Keratinocyte (primary cell): Measurements from ENCODE around the gene TRIM28. TPM values are rescaled to one million over a fixed set of nuclear protein-coding genes. Genes with fewer than 3 reads are reported as not detected.

Experiments
- DNase-seq: peaks from one replicate; pipeline ENCODE4 v3.0.0-alpha.2; 2011; ENCODE audit warnings: low read depth, missing footprints, low spot score
- FAIRE-seq: peaks from 2 replicates; lab custom pipeline; 2011; peaks lifted over from hg19 to GRCh38; lab: Jason Lieb, UNC
- H2AFZ ChIP-seq: 2 replicates; pipeline ENCODE4 v1.6.0; 2012; ENCODE audit warnings: low read length, control low read depth, inconsistent platforms; ENCODE audit not compliant: control insufficient read depth
- H3K27ac ChIP-seq: 2 replicates; pipeline ENCODE4 v1.5.1; 2011; ENCODE audit warnings: low read length; ENCODE audit not compliant: control insufficient read depth, insufficient read depth
- H3K27me3 ChIP-seq: 3 replicates; pipeline ENCODE4 v1.6.0; 2011; ENCODE audit warnings: low read length; ENCODE audit not compliant: control insufficient read depth, insufficient read depth; ENCODE audit errors: extremely low read depth
- H3K36me3 ChIP-seq, 2 experiments: 2 replicates in 1 of 2; 3 replicates in 1 of 2; pipeline ENCODE4 v1.5.1; 2011; ENCODE audit warnings: low read length in 2 of 2, mild to moderate bottlenecking in 1 of 2; ENCODE audit not compliant: control insufficient read depth in 2 of 2, insufficient read depth in 2 of 2; ENCODE audit errors: extremely low read depth in 1 of 2
- H3K4me1 ChIP-seq: 3 replicates; pipeline ENCODE4 v1.5.1; 2011; ENCODE audit warnings: low read length; ENCODE audit not compliant: control insufficient read depth, insufficient read depth; ENCODE audit errors: extremely low read depth
- H3K4me2 ChIP-seq: 3 replicates; pipeline ENCODE4 v1.6.0; 2011; ENCODE audit warnings: low read depth, low read length; ENCODE audit not compliant: control insufficient read depth, insufficient read depth; ENCODE audit errors: extremely low read depth
- H3K4me3 ChIP-seq, 3 experiments: fragments of 200-600 bp in 1 of 3; sonication (generic) in 1 of 3; 2 replicates in 2 of 3; 3 replicates in 1 of 3; pipeline ENCODE4 v1.5.1; 2011 to 2016; ENCODE audit warnings: low read length in 3 of 3, mild to moderate bottlenecking in 3 of 3, control low read depth in 2 of 3, inconsistent platforms in 1 of 3, low read depth in 1 of 3, mixed read lengths in 1 of 3, mixed run types in 1 of 3, moderate library complexity in 1 of 3; ENCODE audit not compliant: control insufficient read depth in 2 of 3, insufficient read depth in 2 of 3; ENCODE audit errors: extremely low read depth in 1 of 3
- H3K79me2 ChIP-seq: 2 replicates; pipeline ENCODE4 v1.6.0; 2012; ENCODE audit warnings: low read length; ENCODE audit not compliant: control insufficient read depth, insufficient read depth
- H3K9ac ChIP-seq: 3 replicates; pipeline ENCODE4 v1.6.0; 2011; ENCODE audit warnings: low read length; ENCODE audit not compliant: control insufficient read depth, insufficient read depth; ENCODE audit errors: extremely low read depth
- H3K9me1 ChIP-seq: 3 replicates; pipeline ENCODE4 v1.6.0; 2011; ENCODE audit warnings: low read length; ENCODE audit not compliant: control insufficient read depth, insufficient read depth; ENCODE audit errors: extremely low read depth
- H3K9me3 ChIP-seq: 2 replicates; pipeline ENCODE4 v1.5.1; 2012; ENCODE audit warnings: low read depth, low read length; ENCODE audit not compliant: control insufficient read depth
- H4K20me1 ChIP-seq: 3 replicates; pipeline ENCODE4 v1.6.0; 2011; ENCODE audit warnings: low read length; ENCODE audit not compliant: control insufficient read depth, insufficient read depth; ENCODE audit errors: extremely low read depth
- EZH2 ChIP-seq: IDR thresholded peaks from one replicate; pipeline ENCODE4 v1.6.1; 2012; ENCODE audit warnings: inconsistent platforms, mild to moderate bottlenecking, low read length, moderate library complexity
- dilution Hi-C: fragments of 300-500 bp; cut with MboI; formaldehyde crosslinking; loops from one replicate; pipeline ENCODE4 v1.7.0; 2020; ENCODE audit warnings: low sequenced_read_pairs; ENCODE audit not compliant: extremely low pct_ligation_motif_present
- polyA plus RNA-seq, 5 experiments: library from polyadenylated mRNA; depleted of rRNA in 3 of 5; stranded (reverse) in 3 of 5; stranded (forward) in 1 of 5; unstranded in 1 of 5; fragments of >200 nt; gene quantifications; 1 replicate in 1 of 5; 2 replicates in 3 of 5; 3 replicates in 1 of 5; pipeline versions ENCODE4 v1.2.1 to v1.2.3, GENCODE V29; 2011 to 2012; ENCODE audit warnings: missing spikeins in 2 of 5, low read depth in 1 of 5, low replicate concordance in 1 of 5
- TF ChIP-seq, protein P1 (sequence below), 3 experiments: IDR thresholded peaks in 1 of 3; conservative IDR thresholded peaks in 1 of 3; optimal IDR thresholded peaks in 1 of 3; 2 replicates in 2 of 3; 3 replicates in 1 of 3; pipeline versions ENCODE3 to v1.5.1; 2011; ENCODE audit warnings: low read length in 3 of 3, mild to moderate bottlenecking in 3 of 3, moderate library complexity in 2 of 3, control low read depth in 1 of 3, inconsistent platforms in 1 of 3; ENCODE audit not compliant: insufficient read depth in 2 of 3; ENCODE audit errors: extremely low read depth in 1 of 3

Gene TRIM28
- polyA plus RNA-seq, 1 donor (not counting 4 experiments of a cell fraction or from before 2014, with no cell fraction given), result 290 TPM

DNA sequence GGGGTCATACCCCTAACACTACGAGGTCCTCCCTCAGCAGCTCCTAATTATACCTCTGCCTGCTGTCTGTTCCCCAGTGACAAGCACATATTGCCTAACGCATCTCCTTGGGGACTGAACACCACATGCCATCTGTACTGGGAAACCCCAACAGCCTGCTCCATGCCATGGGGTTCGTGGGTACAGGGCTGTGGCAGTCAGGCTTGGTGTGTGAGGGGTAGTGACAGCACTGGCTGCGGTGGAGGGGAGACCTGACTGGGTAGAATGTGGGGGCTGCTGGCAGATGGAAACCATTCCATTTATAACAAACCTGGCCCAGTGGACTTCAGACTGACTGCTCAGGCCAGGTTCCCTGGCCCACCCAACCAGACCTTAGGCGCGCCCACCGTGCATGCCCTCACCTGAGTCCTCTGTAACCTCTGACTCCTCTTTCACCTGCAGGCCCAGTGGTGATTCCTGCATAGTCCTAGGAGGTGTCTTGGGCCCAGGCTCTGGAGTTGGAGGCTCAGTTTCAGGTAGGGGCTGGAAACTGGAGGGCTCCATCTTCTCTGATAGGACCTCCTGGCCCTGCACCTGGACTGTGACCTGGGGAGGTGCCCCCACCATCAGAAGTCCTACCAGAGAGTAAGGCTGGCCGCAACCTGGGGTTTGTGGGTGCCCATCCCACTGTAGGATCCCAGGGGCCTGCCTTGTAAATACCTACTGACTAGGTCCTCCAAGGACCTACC is 26.2 kb downstream of the TRIM28 start:
- Histone ChIP-seq H3K79me2 (peaks cover 2% of the 10 kb centered on the region), H3K4me1 (peaks cover 11% of the 10 kb centered on the region), H2AFZ (no peak overlapping the region), H3K4me3 (no peak overlapping the region), H3K9me3 (no peaks in the 10 kb centered on the region), H3K27ac (no peak overlapping the region), H3K9ac (no peak overlapping the region), H3K36me3 (peaks cover 13 to 24% of the 10 kb centered on the region in 2 experiments), H3K9me1 (no peaks in the 10 kb centered on the region), H3K4me2 (no peak overlapping the region), H4K20me1 (no peaks in the 10 kb centered on the region), H3K27me3 (no peaks in the 10 kb centered on the region)
- dilution Hi-C loops, result no loop called here
- no peak for FAIRE-seq
- TF ChIP-seq EZH2, result no peak
- TF ChIP-seq, protein P1, sequence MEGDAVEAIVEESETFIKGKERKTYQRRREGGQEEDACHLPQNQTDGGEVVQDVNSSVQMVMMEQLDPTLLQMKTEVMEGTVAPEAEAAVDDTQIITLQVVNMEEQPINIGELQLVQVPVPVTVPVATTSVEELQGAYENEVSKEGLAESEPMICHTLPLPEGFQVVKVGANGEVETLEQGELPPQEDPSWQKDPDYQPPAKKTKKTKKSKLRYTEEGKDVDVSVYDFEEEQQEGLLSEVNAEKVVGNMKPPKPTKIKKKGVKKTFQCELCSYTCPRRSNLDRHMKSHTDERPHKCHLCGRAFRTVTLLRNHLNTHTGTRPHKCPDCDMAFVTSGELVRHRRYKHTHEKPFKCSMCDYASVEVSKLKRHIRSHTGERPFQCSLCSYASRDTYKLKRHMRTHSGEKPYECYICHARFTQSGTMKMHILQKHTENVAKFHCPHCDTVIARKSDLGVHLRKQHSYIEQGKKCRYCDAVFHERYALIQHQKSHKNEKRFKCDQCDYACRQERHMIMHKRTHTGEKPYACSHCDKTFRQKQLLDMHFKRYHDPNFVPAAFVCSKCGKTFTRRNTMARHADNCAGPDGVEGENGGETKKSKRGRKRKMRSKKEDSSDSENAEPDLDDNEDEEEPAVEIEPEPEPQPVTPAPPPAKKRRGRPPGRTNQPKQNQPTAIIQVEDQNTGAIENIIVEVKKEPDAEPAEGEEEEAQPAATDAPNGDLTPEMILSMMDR (optimal IDR thresholded peaks at IDR 0.05 in 1 of 3, IDR thresholded peaks at IDR 0.05 in 1 of 3, conservative IDR thresholded peaks at IDR 0.05 in 1 of 3; ENCODE audit: extremely low read depth in 1 of 3, insufficient read depth in 2 of 3, low read length in 3 of 3), result no peak
- DNase-seq, result no peak

DNA sequence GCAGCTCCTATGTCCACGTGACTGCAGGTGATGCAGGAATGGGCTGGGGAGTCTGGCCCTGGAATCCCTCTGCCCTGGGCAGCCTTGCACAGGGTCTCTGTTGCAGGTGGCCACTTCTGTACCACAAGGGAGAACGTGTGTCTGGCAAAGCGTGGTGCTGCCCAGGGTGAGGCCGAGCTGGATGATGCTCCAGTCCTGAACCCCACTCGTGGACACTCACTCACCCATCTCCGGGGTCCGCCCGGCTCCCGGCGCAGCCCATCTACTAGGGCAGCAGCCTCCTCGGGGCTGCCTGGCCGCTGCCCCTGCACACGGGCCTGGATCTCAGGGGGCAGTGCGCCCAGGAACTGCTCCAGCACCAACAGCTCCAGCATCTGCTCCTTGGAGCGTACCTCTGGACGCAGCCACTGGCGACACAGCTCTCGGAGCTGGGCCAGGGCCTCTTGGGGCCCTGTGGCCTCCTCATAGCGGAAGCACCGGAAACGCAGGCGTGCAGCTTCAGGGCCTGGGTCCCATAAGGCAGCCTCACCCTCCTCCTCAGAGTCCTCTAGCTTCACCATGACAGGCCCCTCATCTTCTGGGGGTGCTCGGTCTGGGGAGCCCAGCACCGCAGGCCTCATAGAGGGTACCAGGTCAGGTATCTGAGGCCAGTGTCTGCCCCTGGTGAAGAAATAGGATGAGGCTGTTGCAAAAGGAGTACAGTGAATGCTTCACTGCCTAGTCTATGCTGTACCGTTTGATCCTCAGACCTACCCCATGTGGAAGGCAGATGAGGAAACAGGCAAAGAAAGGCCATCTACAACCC is 27.1 kb downstream of the TRIM28 start:
- Histone ChIP-seq H2AFZ (no peak overlapping the region), H3K4me3 (no peak overlapping the region), H3K4me1 (peaks cover 12% of the 10 kb centered on the region), H3K9ac (no peak overlapping the region), H3K4me2 (no peak overlapping the region), H3K9me3 (no peaks in the 10 kb centered on the region), H4K20me1 (no peaks in the 10 kb centered on the region), H3K27ac (no peak overlapping the region), H3K9me1 (no peaks in the 10 kb centered on the region), H3K36me3 (peaks cover 13 to 24% of the 10 kb centered on the region in 2 experiments), H3K27me3 (no peaks in the 10 kb centered on the region), H3K79me2 (peaks cover 7% of the 10 kb centered on the region)
- TF ChIP-seq EZH2, result no peak
- TF ChIP-seq, protein P1 (optimal IDR thresholded peaks at IDR 0.05 in 1 of 3, IDR thresholded peaks at IDR 0.05 in 1 of 3, conservative IDR thresholded peaks at IDR 0.05 in 1 of 3; ENCODE audit: extremely low read depth in 1 of 3, insufficient read depth in 2 of 3, low read length in 3 of 3), result no peak
- DNase-seq (no peak), FAIRE-seq (no peak)
- dilution Hi-C loops, result no loop called here
